Neutrophil (primary cell): Measurements from ENCODE around the gene GPC6.

Source experiments
- H3K27ac ChIP-seq: fragments of 200-600 bp; sonication (generic); 2 replicates; pipeline ENCODE4 v1.5.1; 2016; ENCODE audit warnings: mild to moderate bottlenecking, moderate library complexity
- H3K27me3 ChIP-seq: fragments of 200-600 bp; sonication (generic); 2 replicates; pipeline ENCODE4 v1.6.0; 2016; ENCODE audit warnings: mild to moderate bottlenecking
- H3K36me3 ChIP-seq: fragments of 200-600 bp; sonication (generic); 2 replicates; pipeline ENCODE4 v1.5.1; 2017
- H3K4me1 ChIP-seq, 2 experiments: fragments of 200-600 bp in 1 of 2; sonication (generic) in 1 of 2; 1 replicate in 1 of 2; 2 replicates in 1 of 2; pipeline versions ENCODE4 v1.5.1 to v1.6.1; 2013 to 2016; ENCODE audit warnings: low read depth in 1 of 2, low read length in 1 of 2, mild to moderate bottlenecking in 1 of 2, moderate library complexity in 1 of 2; ENCODE audit not compliant: control insufficient read depth in 1 of 2, insufficient read depth in 1 of 2
- H3K4me3 ChIP-seq, 2 experiments: fragments of 200-600 bp in 1 of 2; sonication (generic) in 1 of 2; 1 replicate in 1 of 2; 2 replicates in 1 of 2; pipeline ENCODE4 v1.5.1; 2013 to 2016; ENCODE audit warnings: low read depth in 1 of 2, low read length in 1 of 2, mild to moderate bottlenecking in 1 of 2, moderate library complexity in 1 of 2
- H3K9me3 ChIP-seq: fragments of 200-600 bp; sonication (generic); 2 replicates; pipeline ENCODE4 v1.5.1; 2016
- TF ChIP-seq, protein P1 (sequence below): fragments of 200-600 bp; sonication (generic); IDR thresholded peaks from 2 replicates; pipeline ENCODE4 v1.5.1; 2016; ENCODE audit warnings: antibody characterized with exemption

GPC6 gene

DNA sequence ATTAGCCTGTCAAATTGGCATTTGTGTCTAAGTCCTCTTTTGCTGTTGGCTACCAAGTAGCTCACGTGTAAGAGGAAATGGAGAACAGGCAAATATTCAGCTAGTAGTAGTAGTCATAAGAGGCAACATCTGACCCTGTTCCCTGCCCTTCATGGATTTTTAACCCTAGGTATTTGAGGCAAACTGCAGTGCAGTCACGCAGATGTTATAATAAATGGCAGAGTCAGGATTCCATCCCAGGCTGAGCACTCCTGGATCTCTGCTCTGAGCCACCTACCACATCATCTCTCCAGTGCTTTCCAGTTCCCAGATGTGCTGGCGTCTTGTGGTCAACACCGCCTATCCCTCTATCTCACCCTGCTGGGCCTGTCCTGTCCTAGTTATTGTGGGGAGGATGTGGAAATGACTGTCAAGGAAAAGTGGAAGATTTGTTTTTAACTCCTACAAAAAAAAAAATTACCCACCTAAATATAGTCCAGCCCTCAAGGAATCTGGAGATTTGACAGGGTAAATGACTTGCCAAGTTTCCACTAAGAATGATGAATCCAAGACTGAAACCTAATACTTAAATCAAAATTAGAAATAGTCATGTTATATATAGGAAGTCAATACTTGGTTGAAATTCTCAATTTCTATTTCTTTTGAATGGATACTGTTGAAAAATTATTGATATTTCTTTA is 322.9 kb downstream of the GPC6 start:
- Histone ChIP-seq H3K36me3 (no peaks in the 10 kb centered on the region), H3K4me3 (no peak overlapping the region), H3K4me1 (no peaks in the 10 kb centered on the region), H3K9me3 (no peaks in the 10 kb centered on the region), H3K27me3 (no peaks in the 10 kb centered on the region), H3K27ac (no peak overlapping the region)
- TF ChIP-seq, protein P1, sequence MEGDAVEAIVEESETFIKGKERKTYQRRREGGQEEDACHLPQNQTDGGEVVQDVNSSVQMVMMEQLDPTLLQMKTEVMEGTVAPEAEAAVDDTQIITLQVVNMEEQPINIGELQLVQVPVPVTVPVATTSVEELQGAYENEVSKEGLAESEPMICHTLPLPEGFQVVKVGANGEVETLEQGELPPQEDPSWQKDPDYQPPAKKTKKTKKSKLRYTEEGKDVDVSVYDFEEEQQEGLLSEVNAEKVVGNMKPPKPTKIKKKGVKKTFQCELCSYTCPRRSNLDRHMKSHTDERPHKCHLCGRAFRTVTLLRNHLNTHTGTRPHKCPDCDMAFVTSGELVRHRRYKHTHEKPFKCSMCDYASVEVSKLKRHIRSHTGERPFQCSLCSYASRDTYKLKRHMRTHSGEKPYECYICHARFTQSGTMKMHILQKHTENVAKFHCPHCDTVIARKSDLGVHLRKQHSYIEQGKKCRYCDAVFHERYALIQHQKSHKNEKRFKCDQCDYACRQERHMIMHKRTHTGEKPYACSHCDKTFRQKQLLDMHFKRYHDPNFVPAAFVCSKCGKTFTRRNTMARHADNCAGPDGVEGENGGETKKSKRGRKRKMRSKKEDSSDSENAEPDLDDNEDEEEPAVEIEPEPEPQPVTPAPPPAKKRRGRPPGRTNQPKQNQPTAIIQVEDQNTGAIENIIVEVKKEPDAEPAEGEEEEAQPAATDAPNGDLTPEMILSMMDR = no peak

DNA sequence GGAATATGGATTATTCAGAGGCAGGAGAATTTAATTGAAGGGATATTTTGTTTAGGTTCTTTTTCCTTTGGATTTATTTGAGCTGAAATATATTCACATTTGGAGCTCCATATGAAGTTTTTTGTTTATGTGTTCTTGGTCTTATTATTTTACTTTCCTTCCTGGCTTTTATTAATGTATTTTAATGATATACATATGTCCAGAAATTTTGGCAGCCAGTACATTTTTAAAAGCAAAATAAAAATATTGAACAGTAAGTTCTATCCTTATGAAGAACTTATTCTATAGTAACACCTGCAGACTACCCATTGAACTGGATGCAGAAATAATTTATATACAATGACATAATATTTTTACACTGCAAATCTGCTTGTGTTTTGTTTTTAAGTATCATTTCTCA is 323.6 kb downstream of the GPC6 start:
- no peaks in the 10 kb centered on the region for H3K4me1 ChIP-seq
- H3K27me3 ChIP-seq = no peaks in the 10 kb centered on the region
- H3K27ac ChIP-seq = no peak overlapping the region
- no peaks in the 10 kb centered on the region for H3K36me3 ChIP-seq
- TF ChIP-seq, protein P1 = no peak
- no peaks in the 10 kb centered on the region for H3K9me3 ChIP-seq
- no peak overlapping the region for H3K4me3 ChIP-seq

DNA sequence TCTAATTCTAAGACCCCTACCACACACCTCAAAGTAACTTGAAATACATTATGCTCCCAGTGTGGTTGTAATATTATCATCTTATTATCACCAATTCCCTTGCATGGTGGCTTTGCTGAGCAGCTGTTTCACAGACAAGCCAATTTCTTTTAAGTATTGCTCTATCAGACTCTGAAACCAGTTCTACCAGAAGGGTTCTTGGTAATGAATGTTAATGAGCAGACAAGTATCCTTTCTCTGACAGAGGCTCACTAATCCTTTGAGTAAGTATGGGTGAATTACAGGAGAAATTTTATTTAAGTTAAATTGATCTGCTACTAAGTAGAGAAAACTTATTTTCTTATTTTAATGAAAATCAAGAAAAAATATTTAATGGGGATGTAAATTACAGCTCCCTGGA is 326.0 kb downstream of the GPC6 start:
- Histone ChIP-seq H3K27ac (no peak overlapping the region), H3K36me3 (no peaks in the 10 kb centered on the region), H3K4me3 (no peak overlapping the region), H3K27me3 (no peaks in the 10 kb centered on the region), H3K9me3 (no peaks in the 10 kb centered on the region), H3K4me1 (no peaks in the 10 kb centered on the region)
- TF ChIP-seq, protein P1 = no peak

DNA sequence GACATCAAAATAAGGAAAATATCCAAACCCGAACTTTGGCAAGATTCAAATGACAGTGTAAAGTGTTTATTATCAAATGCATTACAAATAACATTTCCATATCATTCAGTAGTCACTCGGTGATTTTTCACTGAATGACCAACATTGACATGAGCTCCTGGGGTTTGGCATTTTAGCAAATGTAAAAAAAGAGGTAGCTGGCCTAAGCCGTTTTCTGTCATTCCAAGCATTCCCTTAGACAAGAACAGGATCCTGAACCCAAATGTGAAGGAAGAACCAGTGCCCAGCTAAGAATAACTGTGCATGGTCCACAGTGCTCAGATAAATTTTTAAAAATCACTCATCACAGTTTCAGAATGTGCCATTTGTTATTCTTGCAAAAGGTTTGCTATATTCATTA is 327.9 kb downstream of the GPC6 start:
- TF ChIP-seq, protein P1 = no peak
- no peak overlapping the region for H3K27ac ChIP-seq

DNA sequence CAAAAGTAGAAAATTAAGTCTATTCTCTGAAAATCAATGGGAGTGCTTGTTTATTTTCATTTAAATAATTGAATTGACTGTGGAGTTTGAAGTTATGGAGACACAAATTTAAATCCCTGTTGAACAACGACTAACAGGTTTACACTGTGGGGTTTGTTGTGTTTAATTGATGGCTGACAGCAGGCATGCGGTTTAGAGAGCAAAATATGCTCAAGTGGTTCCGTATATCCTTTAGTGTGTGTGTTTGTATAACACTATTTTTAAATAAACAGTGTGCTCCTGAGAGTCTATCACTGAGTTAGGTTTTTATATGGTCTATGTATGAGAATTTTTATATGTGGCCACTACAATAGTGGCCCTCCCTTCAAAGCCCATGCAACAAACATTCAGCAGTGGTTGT is 332.0 kb downstream of the GPC6 start:
- Histone ChIP-seq H3K27ac (no peak overlapping the region), H3K36me3 (no peaks in the 10 kb centered on the region), H3K4me3 (no peak overlapping the region), H3K27me3 (no peaks in the 10 kb centered on the region), H3K9me3 (no peaks in the 10 kb centered on the region), H3K4me1 (no peaks in the 10 kb centered on the region)
- TF ChIP-seq, protein P1 = no peak

More for the DNA sequence above, 327.9 kb downstream of the GPC6 start:
- no peak overlapping the region for H3K4me3 ChIP-seq
- no peaks in the 10 kb centered on the region for H3K9me3 ChIP-seq
- no peaks in the 10 kb centered on the region for H3K36me3 ChIP-seq
- H3K4me1 ChIP-seq = no peaks in the 10 kb centered on the region
- no peaks in the 10 kb centered on the region for H3K27me3 ChIP-seq
